ENCODE data around the gene KRT79.
"Not testable (repeated sequence)": the region's sequence is repeated elsewhere in the genome, so short reads cannot be mapped to it uniquely, and the experiment has no call there.

The KRT79 gene

DNA sequence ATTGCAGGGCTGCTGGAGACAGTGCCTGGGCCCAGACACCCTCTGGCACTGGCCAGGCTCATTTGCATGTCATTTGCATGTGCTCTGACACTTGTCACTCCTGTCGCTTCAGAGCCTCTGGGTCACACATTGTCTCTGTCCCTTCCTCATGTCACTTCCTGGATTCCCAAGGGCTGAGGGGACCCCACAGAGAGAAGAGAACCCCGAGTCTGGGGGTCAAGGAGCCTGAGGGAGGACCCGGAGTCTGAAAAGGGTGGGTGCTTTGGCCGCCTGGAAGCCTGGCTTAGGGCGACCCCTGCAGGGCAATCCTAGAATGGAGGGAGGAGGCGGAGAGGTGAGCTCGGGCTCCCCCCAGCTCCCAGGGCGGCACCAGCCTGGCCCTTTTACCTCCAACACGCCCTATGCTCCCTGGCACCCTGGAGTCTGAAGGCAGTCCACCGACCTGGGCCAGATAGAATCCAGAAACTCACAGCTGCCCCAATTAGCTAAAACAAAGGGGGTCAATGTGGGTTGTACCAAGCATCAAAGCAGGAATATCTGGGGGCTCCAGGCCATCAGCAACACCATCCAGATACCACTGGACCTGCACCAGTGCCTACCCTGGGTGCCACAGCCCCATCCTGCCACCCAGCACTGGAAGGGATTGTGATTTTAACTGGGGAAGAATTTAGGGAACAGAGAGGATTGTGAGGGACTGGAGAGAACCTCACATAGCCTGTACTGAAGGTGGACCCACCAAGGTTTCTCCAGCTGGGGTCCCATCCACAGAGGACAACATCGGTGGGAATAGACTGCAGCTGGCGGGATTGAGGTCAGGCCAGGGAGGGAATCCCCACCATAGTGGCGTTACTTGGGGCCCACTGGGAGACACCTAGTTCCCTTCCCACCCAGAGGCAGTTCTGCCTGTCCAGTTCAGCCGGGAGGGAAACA, 36.5 kb upstream of the KRT79 start:
- no peaks in the 10 kb centered on the region for H3K9me3 Mint-ChIP-seq
- intact Hi-C loops (cut with micrococcal nuclease) = loop anchor here (2.0 kb wide), 1 partner anchor 288 kb away; no protein-coding TSS in a partner anchor
- H3K36me3 Mint-ChIP-seq (ENCODE audit: low read depth) = no peaks in the 10 kb centered on the region
- H3K4me3 Mint-ChIP-seq = no peak overlapping the region
- H3K4me1 Mint-ChIP-seq (ENCODE audit: low read depth) = peaks cover 83% of the 10 kb centered on the region
- H3K27ac Mint-ChIP-seq = peak overlapping the region; percentile 90
- H3K27me3 Mint-ChIP-seq = peaks cover 2% of the 10 kb centered on the region

DNA sequence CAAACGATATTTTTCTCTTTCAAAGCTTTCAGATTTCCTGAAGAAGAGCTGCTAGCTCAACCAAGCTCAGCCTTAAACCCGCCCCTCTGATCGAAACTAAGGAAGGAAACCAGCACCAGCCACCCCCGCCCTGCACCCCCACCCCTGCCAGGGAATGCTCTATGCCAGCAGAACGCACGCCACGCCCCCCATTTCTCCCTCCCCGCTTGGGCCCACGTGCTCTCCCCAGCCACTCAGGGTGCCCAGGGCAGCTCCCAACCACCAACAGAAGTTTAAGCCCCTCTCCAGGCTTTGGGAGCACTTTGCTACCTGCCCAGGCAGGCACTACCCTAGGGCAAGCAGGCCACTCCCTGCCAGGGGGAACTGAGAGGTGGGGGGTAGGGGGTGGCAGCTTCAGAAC, 33.5 kb upstream of the KRT79 start:
- H3K4me3 Mint-ChIP-seq = peak overlapping the region; percentile 67
- H3K27ac Mint-ChIP-seq = peak overlapping the region; percentile 87

DNA sequence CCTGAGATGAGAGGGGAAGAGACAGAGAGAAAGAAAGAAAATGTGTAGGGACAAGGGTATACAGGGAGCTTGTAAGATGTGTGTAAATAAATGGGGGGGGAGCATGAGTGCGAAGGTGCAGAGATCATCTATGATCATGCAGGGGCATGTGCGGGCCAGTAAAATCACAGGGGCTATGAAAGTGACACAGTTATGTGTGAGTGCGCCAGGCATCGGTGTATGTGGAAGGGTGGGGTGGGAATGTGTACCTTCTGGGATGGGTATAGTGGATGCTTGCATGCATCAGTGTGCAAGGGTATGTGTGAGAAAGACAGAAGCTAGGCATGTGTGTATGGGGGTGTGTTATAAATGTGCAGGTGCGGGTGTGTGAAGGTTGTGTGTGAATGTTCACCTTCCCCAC, 33.0 kb upstream of the KRT79 start:
- peaks cover 2% of the 10 kb centered on the region for H3K27me3 Mint-ChIP-seq
- H3K36me3 Mint-ChIP-seq (ENCODE audit: low read depth) = no peaks in the 10 kb centered on the region
- H3K4me3 Mint-ChIP-seq = peak overlapping the region; percentile 39
- H3K4me1 Mint-ChIP-seq (ENCODE audit: low read depth) = peaks cover 61% of the 10 kb centered on the region
- intact Hi-C loops (cut with micrococcal nuclease) = no loop called here
- peak overlapping the region; percentile 87 for H3K27ac Mint-ChIP-seq
- no peaks in the 10 kb centered on the region for H3K9me3 Mint-ChIP-seq

More for the DNA sequence above, 33.5 kb upstream of the KRT79 start:
- Mint-ChIP-seq H3K27me3 (no peaks in the 10 kb centered on the region), H3K4me1 (ENCODE audit: low read depth) (peaks cover 66% of the 10 kb centered on the region), H3K9me3 (no peaks in the 10 kb centered on the region), H3K36me3 (ENCODE audit: low read depth) (no peaks in the 10 kb centered on the region)
- intact Hi-C loops (cut with micrococcal nuclease) = no loop called here

DNA sequence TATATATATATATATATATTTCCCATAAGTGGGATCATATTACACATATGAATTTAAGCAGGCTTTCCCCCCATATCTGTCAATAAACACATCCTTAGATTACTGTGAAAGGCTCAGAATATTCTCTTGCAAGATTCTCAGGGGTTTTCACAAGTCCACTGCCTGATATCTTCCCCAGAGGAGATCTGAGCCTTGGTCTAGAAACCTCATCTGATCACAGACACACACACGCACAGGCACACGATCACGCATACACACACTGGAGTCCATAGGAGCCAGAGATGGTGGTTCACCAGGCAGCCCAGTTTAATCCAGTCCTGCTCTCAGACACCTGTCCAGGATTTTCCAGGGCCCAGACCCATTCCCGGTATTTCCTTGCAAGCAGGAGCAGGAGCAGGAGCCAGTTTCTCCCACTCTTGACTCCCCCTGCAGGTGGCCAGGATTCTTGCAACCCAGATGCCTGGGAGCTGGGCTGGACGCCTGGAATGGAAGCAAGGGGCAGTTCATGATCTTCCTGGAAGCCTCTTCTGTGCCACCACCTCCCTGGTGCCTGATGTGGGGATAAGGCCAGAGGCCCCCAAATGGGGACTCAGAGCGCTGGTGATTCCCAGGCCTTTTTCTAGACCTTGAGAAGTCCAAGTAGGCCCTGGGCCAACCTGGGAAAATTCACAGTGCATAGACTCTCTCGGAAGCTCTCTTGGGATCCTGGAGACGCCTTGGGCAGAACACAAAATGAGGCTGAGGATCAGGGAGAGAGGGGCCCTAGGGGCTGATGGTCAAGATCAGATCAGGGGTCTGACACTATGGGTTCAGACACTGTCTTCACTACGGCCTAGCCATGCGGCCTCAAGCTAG, 31.2 kb upstream of the KRT79 start:
- peaks cover 51% of the 10 kb centered on the region for H3K4me1 Mint-ChIP-seq (ENCODE audit: low read depth)
- peaks cover 3% of the 10 kb centered on the region for H3K27me3 Mint-ChIP-seq
- no peaks in the 10 kb centered on the region for H3K36me3 Mint-ChIP-seq (ENCODE audit: low read depth)
- H3K4me3 Mint-ChIP-seq = no peak overlapping the region
- H3K9me3 Mint-ChIP-seq = no peaks in the 10 kb centered on the region
- intact Hi-C loops (cut with micrococcal nuclease) = no loop called here
- H3K27ac Mint-ChIP-seq = peak overlapping the region; percentile 38

DNA sequence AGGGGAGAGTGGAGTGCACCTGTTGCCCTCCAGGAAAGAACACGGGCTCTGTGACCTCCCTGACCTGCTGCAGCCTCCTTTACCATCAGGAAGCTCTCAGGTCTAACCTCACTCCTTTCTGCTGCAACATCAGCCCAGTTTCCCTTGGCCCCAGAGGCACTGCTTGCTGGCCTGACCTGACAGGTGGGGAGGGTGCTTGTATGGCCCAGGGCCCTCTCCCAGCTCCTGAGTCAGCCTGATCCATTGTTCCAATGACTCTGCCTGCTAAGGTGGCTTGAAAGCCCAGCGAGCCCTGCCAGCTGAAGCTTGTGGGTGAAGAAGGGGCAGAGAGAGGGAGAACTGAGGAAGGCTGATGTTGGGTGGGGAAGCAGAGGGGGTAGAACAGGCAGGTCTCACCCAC, 27.9 kb upstream of the KRT79 start:
- Mint-ChIP-seq H3K9me3 (no peaks in the 10 kb centered on the region), H3K27ac (peak overlapping the region; percentile 10), H3K4me3 (no peak overlapping the region), H3K4me1 (ENCODE audit: low read depth) (peaks cover 28% of the 10 kb centered on the region), H3K27me3 (peaks cover 6% of the 10 kb centered on the region), H3K36me3 (ENCODE audit: low read depth) (no peaks in the 10 kb centered on the region)
- intact Hi-C loops (cut with micrococcal nuclease) = no loop called here

DNA sequence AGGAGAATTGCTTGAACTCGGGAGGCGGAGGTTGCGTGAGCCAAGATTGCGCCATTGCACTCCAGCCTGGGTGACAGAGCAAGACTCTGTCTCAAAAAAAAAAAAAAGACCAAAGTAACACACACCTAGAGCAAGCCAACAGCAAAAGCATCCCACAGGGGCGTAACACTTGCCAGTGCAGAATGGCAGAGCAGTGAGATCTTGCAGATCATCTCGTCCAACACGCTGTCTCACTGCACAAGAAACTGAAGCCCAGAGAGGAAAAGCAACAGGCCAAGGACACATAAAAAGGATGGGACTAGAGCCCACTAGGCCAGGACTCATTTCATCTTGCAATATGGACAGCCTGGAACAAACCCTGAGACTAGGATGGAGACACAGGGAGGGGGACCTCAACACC, 27.4 kb upstream of the KRT79 start:
- H3K27ac Mint-ChIP-seq = no peak overlapping the region
- H3K4me3 Mint-ChIP-seq = no peak overlapping the region
- peaks cover 6% of the 10 kb centered on the region for H3K27me3 Mint-ChIP-seq
- intact Hi-C loops (cut with micrococcal nuclease) = no loop called here
- H3K36me3 Mint-ChIP-seq (ENCODE audit: low read depth) = no peaks in the 10 kb centered on the region
- peaks cover 25% of the 10 kb centered on the region for H3K4me1 Mint-ChIP-seq (ENCODE audit: low read depth)
- no peaks in the 10 kb centered on the region for H3K9me3 Mint-ChIP-seq

DNA sequence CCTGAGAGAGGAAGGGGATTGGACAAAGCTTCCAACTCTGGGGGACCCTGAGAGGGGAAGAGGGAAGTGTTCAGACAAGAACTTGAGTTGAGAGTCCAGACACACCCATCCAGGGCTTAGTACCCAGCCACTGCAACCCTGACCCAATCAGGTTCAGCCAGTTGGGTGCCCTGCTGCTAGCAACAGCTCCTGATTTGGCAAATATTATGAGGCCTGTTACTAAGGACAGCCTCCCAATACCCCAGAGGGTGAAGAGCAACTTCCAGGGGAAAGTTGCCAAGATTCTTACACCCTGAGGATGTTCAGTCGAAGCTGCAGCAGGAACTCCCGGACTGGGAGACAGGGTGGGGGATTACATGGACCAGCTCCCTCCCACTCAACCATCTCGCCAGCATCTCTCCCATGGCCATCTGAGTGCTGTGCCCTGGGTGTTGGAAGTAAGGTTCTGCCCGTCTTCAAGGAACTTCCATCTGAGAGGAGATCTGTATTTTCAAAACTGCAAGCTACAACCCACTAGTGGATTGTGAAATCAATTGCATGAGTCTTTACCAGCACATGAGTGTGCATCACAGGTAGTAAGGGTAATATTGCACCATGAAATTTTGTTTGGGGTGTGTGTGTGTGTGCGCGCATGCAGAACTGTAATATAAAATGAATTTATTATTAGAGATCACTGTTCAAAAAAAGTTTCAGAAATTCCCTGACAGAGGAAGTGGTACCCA, 26.2 kb upstream of the KRT79 start:
- H3K36me3 Mint-ChIP-seq (ENCODE audit: low read depth) = no peaks in the 10 kb centered on the region
- intact Hi-C loops (cut with micrococcal nuclease) = no loop called here
- H3K27me3 Mint-ChIP-seq = peaks cover 8% of the 10 kb centered on the region
- no peaks in the 10 kb centered on the region for H3K9me3 Mint-ChIP-seq
- H3K4me3 Mint-ChIP-seq = no peak overlapping the region
- peak overlapping the region; percentile 3 for H3K27ac Mint-ChIP-seq
- peaks cover 19% of the 10 kb centered on the region for H3K4me1 Mint-ChIP-seq (ENCODE audit: low read depth)

DNA sequence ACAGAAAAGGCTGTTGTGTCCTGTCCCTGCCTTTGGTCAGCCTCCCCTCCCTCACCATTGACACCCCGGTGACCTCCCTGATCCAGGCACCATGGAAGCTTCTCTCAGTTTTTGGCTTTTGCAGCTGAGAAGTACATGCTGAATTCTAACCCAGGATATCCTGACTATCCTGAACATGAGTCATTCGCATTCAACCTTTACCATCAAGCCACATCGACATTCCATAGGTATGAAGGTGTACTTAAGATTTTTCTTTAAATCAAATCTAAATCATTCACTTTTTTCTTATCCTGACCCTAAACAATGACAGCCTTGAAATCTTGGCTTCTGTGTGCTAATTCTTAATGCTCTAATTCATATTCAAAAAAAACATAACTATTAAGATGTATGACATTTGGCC, 23.4 kb upstream of the KRT79 start:
- Mint-ChIP-seq H3K27me3 (peaks cover 22% of the 10 kb centered on the region), H3K36me3 (ENCODE audit: low read depth) (no peaks in the 10 kb centered on the region), H3K27ac (no peak overlapping the region), H3K4me1 (ENCODE audit: low read depth) (peaks cover 16% of the 10 kb centered on the region), H3K4me3 (no peak overlapping the region), H3K9me3 (no peaks in the 10 kb centered on the region)
- intact Hi-C loops (cut with micrococcal nuclease) = no loop called here

DNA sequence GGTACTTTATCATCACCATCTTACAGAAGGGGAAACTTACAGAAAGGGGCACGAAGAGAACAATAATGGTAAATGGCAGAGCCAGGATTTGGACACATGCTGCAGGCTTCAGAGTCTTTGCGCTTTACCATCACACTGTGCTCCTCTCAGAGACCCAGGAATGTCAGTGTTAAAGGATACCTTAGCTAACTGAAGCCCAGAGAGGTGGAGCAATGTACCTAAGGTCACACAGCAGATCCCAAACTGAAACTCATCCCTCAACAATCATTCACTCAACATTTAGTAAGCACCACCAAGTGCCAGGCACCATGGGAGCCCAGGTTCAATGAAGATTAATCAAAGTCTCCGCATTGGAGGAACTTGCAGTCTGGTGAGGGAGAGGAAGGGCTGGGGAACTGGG, 22.7 kb upstream of the KRT79 start:
- no peaks in the 10 kb centered on the region for H3K9me3 Mint-ChIP-seq
- H3K27me3 Mint-ChIP-seq = peaks cover 24% of the 10 kb centered on the region
- no peak overlapping the region for H3K27ac Mint-ChIP-seq
- H3K4me1 Mint-ChIP-seq (ENCODE audit: low read depth) = peaks cover 16% of the 10 kb centered on the region
- H3K4me3 Mint-ChIP-seq = no peak overlapping the region
- H3K36me3 Mint-ChIP-seq (ENCODE audit: low read depth) = no peaks in the 10 kb centered on the region
- intact Hi-C loops (cut with micrococcal nuclease) = no loop called here

DNA sequence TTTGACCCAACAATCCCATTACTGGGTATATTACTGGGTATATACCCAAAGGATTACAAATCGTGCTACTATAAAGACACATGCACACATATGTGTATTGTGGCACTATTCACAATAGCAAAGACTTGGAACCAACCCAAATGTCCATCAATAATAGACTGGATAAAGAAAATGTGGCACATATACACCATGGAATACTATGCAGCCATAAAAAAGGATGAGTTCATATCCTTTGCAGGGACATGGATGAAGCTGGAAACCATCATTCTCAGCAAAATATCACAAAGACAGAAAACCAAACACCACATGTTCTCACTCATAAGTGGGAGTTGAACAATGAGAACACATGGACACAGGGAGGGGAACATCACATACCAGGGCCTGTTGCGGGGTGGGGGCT, 22.0 kb upstream of the KRT79 start:
- Mint-ChIP-seq H3K27me3 (peaks cover 28% of the 10 kb centered on the region), H3K4me1 (ENCODE audit: low read depth) (peaks cover 15% of the 10 kb centered on the region)
- H3K36me3 Mint-ChIP-seq (ENCODE audit: low read depth); H3K9me3 Mint-ChIP-seq; H3K4me3 Mint-ChIP-seq; H3K27ac Mint-ChIP-seq; intact Hi-C loops (cut with micrococcal nuclease): not testable (repeated sequence)

DNA sequence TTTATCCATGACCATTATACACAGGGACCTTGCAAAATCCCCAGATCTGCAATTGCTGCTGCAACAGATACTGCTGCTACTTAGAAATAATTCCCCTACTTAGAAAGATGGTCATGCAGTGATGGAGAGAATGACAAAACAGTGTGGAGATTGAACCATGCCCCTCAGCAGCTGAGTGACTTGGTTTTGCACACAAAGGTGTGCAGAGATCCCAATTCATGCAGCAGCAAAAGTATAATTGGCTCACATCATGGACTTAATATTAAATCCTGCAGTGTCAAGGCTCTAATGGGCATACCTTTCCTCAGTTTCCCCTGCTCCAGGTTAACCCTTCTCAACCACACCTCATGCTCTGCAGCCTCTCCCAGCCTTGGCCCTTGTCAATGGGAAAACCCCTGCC, 17.7 kb upstream of the KRT79 start:
- H3K4me3 Mint-ChIP-seq = no peak overlapping the region
- no peaks in the 10 kb centered on the region for H3K36me3 Mint-ChIP-seq (ENCODE audit: low read depth)
- intact Hi-C loops (cut with micrococcal nuclease) = no loop called here
- H3K9me3 Mint-ChIP-seq = no peaks in the 10 kb centered on the region
- H3K27ac Mint-ChIP-seq = no peak overlapping the region
- no peaks in the 10 kb centered on the region for H3K4me1 Mint-ChIP-seq (ENCODE audit: low read depth)
- peaks cover 34% of the 10 kb centered on the region for H3K27me3 Mint-ChIP-seq

DNA sequence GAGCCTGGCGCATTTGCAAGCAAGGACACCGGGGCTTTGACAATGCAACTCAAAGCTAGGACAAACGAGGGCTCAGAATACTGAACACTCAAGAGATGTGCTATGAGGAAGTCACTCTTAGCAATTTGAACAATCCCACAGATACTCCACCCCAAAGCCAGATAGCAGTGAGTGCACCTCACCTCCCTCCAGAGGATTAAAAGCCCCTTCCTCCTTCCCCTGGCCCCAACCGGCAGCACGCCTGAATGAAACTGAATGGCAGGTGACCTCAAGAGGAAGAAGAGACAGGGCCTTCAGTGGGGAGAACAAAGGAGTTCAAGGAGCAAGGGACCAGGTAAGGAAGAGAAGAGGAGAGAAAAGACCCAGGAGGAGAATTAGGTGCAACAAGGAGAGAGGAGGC, 16.6 kb upstream of the KRT79 start:
- Mint-ChIP-seq H3K36me3 (ENCODE audit: low read depth) (no peaks in the 10 kb centered on the region), H3K27ac (peak overlapping the region; percentile 13), H3K27me3 (peaks cover 34% of the 10 kb centered on the region), H3K9me3 (no peaks in the 10 kb centered on the region), H3K4me1 (ENCODE audit: low read depth) (peaks cover 6% of the 10 kb centered on the region), H3K4me3 (no peak overlapping the region)
- intact Hi-C loops (cut with micrococcal nuclease) = no loop called here

DNA sequence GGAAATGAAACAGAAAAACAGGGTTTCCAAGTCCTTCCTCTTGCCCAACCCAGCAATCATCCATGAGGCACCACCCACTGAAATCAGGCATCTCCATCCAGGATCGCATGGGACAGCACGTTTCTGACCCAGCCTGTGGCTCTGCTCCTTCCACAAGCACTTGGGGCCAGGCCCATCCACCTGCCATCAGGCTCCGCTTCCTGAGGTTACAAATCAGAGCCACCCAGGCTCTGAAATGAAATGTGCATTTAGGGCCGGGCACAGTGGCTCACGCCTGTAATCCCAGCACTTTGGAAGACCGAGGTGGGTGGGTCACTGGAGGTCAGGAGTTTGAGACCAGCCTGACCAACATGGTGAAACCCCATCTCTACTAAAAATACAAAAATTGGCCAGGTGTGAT, 15.4 kb upstream of the KRT79 start:
- no peaks in the 10 kb centered on the region for H3K36me3 Mint-ChIP-seq (ENCODE audit: low read depth)
- no peaks in the 10 kb centered on the region for H3K9me3 Mint-ChIP-seq
- no peak overlapping the region for H3K4me3 Mint-ChIP-seq
- H3K4me1 Mint-ChIP-seq (ENCODE audit: low read depth) = peaks cover 6% of the 10 kb centered on the region
- H3K27me3 Mint-ChIP-seq = peaks cover 28% of the 10 kb centered on the region
- no peak overlapping the region for H3K27ac Mint-ChIP-seq
- intact Hi-C loops (cut with micrococcal nuclease) = no loop called here

All from dendritic cell treated with granulocyte-macrophage colony-stimulating factor and Interleukin-4, amounts not matched to agents 40 ng/mL and 50 ng/mL, for 4 days (primary cell).